Psoas muscle (tissue), 8 donors: ENCODE data around the gene NSD2. TPM values are rescaled to one million over a fixed set of nuclear protein-coding genes. Genes with fewer than 3 reads are reported as not detected.

Source experiments
- ATAC-seq, 4 donors: fragments of 200-7000 bp; cut with Tn5 transposase; one replicate each; pipeline ENCODE4 v1.9.1; 2020; ENCODE audit warnings: moderate library complexity in 3 of 4, mild to moderate bottlenecking in 2 of 4
- DNase-seq, 2 donors: peaks; one replicate each; pipeline ENCODE4 v3.0.0-alpha.2; 2020
- H3K27ac ChIP-seq: fragments of 200-600 bp; one replicate; pipeline ENCODE4 v1.8.0; 2022
- H3K27me3 ChIP-seq, 3 donors: fragments of 200-600 bp in 1 of 3; one replicate each; pipeline versions ENCODE4 v1.6.1 to v1.8.0; 2013 to 2022; ENCODE audit warnings: low read length in 2 of 3, mild to moderate bottlenecking in 2 of 3, moderate library complexity in 1 of 3; ENCODE audit not compliant: insufficient read depth in 3 of 3
- H3K36me3 ChIP-seq, 2 donors: fragments of 200-600 bp in 1 of 2; one replicate each; pipeline versions ENCODE4 v1.6.1 to v1.8.0; 2013 to 2022; ENCODE audit warnings: low read depth in 1 of 2, mild to moderate bottlenecking in 1 of 2, moderate library complexity in 1 of 2; ENCODE audit not compliant: insufficient read depth in 1 of 2
- H3K4me1 ChIP-seq: fragments of 200-600 bp; one replicate; pipeline ENCODE4 v1.8.0; 2022
- H3K4me3 ChIP-seq: fragments of 200-600 bp; one replicate; pipeline ENCODE4 v1.8.0; 2022; ENCODE audit warnings: mild to moderate bottlenecking
- H3K9me3 ChIP-seq: fragments of 200-600 bp; one replicate; pipeline ENCODE4 v1.8.0; 2022
- CTCF ChIP-seq: fragments of 200-600 bp; IDR thresholded peaks from one replicate; pipeline ENCODE4 v1.8.0; 2022; ENCODE audit warnings: antibody characterized with exemption
- WGBS, 3 donors: extraction: QIAGEN DNeasy Blood & Tissue Kit; methylation state at CpG; one replicate each; pipeline versions ENCODE4 v1.1.6 to v1.1.7; 2013; 5-methylcytosine and 5-hydroxymethylcytosine counted together
- intact Hi-C, 2 donors: fragments of 100-400 bp; cut with DNase I; formaldehyde crosslinking; loops; one replicate each; pipeline versions ENCODE4 v1.11.0 to v1.14.2; 2022
- polyA plus RNA-seq, 3 donors: library from polyadenylated mRNA; stranded (reverse); fragments of 200-250 nt; gene quantifications; one replicate each; pipeline ENCODE4 v1.2.3, GENCODE V29; 2013
- total RNA-seq, 4 donors: library from RNA; stranded (reverse); fragmentation: NEBNext Ultra II Directional in 2 of 4; extraction: Animal tissue kit (Norgen Biotek cat#: 25700) in 2 of 4; gene quantifications; one replicate each; pipeline versions ENCODE4 v1.2.1 to v1.2.4, GENCODE V29; 2021 to 2023
- donor health status: healthy with polysubstance abuse.
- donor health status: DM: no; HTN: no; CAD: no; lungs with moderate emphysema.
- donor health status: Bipolar disorder and iron deficiency.
- donor health status: healthy.
- donor health status: DM: yes; HTN: yes; CAD: no.
- donor health status: DM: no; HTN: no; CAD: no.
- donor health status: DM: no; HTN: no; CAD: no.
- donor health status: DM: yes; HTN: yes; CAD: no.

Gene NSD2
- total and polyA plus RNA-seq, 7 donors, result 5.6 to 36.0 (median 21.2) TPM

GRCh38 chr4:1983846-1984405 is 112.7 kb downstream of the NSD2 start:
- H3K27ac ChIP-seq, result no peak overlapping the region
- no peaks in the 10 kb centered on the region for H3K4me1 ChIP-seq
- no peak for TF ChIP-seq CTCF
- peaks cover 5 to 99% of the 10 kb centered on the region in 2 donors for H3K36me3 ChIP-seq
- intact Hi-C loops, result no loop called here
- no peak overlapping the region for H3K4me3 ChIP-seq
- no peaks in the 10 kb centered on the region for H3K27me3 ChIP-seq
- no peak for DNase-seq
- no peak for ATAC-seq
- H3K9me3 ChIP-seq, result no peaks in the 10 kb centered on the region
- WGBS, 3 donors, result 87 to 92% (median 89%) methylated on average over 18 to 21 of the region's 21 CpGs

- Histone ChIP-seq H3K4me1 (no peaks in the 10 kb centered on the region), H3K9me3 (no peaks in the 10 kb centered on the region), H3K27me3 (no peaks in the 10 kb centered on the region), H3K4me3 (no peak overlapping the region), H3K36me3 (peaks cover 5 to 100% of the 10 kb centered on the region in 2 donors), H3K27ac (no peak overlapping the region)
- intact Hi-C loops, result no loop called here
- DNase-seq (no peak), ATAC-seq (no peak)
- 75 to 83% (median 76%) methylated on average over 27 of the region's 27 CpGs for WGBS, 3 donors
- no peak for TF ChIP-seq CTCF
Measured at GRCh38 chr4:1984406-1985191, 113.4 kb downstream of the NSD2 start.

GRCh38 chr4:1985294-1985693 is 114.1 kb downstream of the NSD2 start:
- TF ChIP-seq CTCF, result no peak
- H3K27me3 ChIP-seq, result no peaks in the 10 kb centered on the region
- H3K4me3 ChIP-seq, result no peak overlapping the region
- ATAC-seq (no peak), DNase-seq (no peak)
- WGBS, 3 donors, result 77 to 83% (median 81%) methylated on average over 14 of the region's 14 CpGs
- H3K9me3 ChIP-seq, result no peaks in the 10 kb centered on the region
- intact Hi-C loops, result no loop called here
- peaks cover 5 to 100% of the 10 kb centered on the region in 2 donors for H3K36me3 ChIP-seq
- no peaks in the 10 kb centered on the region for H3K4me1 ChIP-seq
- no peak overlapping the region for H3K27ac ChIP-seq

GRCh38 chr4:1985780-1986577 is 114.8 kb downstream of the NSD2 start:
- Histone ChIP-seq H3K36me3 (peaks cover 5 to 100% of the 10 kb centered on the region in 2 donors), H3K4me1 (no peaks in the 10 kb centered on the region), H3K9me3 (no peaks in the 10 kb centered on the region), H3K27me3 (no peaks in the 10 kb centered on the region), H3K27ac (no peak overlapping the region), H3K4me3 (no peak overlapping the region)
- no peak for ATAC-seq
- no peak for TF ChIP-seq CTCF
- 90 to 94% (median 92%) methylated on average over 49 to 54 of the region's 54 CpGs for WGBS, 3 donors
- intact Hi-C loops, result no loop called here
- no peak for DNase-seq
